Fibroblast of upper back skin (primary cell): ENCODE measurements around the gene CNTN5.
"Not testable (repeated sequence)": the region's sequence is repeated elsewhere in the genome, so short reads cannot be mapped to it uniquely, and the experiment has no call there.

Experiments
- DNase-seq: peaks from one replicate; pipeline ENCODE4 v3.0.0-alpha.2; 2013

The CNTN5 gene

DNA sequence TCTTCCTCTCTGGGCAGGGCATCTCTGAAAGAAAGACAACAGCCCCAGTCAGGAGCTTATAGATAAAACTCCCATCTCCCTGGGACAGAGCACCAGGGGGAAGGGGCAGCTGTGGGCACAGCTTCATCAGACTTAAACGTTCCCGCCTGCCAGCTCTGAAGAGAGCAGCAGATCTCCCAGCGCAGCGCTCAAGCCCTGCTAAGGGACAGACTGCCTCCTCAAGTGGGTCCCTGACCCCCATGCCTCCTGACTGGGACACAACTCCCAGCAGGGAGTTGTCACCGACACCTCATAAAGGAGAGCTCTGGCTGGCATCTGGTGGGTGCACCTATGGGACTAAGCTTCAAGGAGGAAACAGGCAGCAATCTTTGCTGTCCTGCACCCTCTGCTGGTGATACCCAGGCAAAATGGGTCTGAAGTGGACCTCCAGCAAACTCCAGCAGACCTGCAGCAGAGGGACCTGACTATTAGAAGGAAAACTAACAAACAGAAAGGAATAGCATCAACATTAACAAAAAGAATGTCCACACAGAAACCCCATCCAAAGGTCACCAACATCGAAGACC lies 1236.6 kb downstream of the CNTN5 start:
- DNase-seq, result not testable (repeated sequence)

DNA sequence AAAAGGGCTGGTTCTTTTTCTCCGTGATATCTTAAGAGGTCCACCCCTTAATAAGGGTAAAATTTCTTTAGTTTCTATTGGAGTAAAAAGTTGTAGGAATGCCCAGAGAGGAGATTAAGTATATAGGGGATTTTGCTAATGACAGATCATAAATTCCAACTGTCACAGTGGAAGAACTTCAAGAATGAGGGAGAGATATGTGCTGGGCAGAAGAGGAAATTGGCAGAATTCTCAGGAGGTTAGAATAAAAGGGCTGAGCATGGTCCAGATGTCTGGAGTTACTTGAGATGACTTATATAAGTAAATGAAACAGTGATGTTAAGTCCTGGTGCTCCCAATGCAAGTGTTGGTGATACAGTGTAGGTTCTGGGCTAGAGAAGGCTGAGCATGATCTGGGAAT lies 1248.8 kb downstream of the CNTN5 start:
- DNase-seq, result no peak

DNA sequence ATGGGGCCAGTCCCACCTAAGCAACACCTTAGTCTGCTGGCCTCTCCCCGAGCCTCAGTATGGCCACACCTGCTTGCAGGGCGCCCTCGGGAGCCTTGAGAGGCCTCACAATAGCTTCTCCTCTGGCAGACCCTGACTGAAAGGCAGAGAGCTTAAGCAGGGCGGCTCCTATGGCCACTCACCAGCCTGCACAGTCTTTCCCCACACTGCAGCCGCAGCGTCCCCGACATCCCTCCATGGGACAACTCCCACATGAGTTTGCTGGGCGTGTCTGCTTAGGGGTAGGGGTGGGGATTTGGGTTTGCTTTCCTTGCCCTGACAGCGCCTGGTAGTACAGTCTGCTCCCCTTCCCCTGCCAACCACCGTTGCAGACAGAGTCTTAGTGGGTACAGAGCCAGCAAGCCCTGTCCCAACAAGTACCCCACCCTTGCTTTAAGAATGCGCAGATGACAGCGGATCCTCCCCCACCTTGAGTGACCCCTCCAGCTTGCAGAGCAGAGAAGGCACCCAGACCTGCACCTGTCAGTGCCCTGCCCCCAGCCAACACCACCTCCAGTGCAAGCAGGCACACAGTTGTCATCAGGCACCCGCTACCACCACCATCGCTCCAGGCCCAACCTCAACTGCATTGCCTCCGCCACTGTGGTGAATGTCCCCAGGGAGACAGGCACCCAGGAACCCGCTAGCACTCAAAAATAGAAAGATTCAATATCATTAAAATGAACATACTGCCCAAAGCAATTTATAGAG lies 1252.5 kb downstream of the CNTN5 start:
- no peak for DNase-seq

DNA sequence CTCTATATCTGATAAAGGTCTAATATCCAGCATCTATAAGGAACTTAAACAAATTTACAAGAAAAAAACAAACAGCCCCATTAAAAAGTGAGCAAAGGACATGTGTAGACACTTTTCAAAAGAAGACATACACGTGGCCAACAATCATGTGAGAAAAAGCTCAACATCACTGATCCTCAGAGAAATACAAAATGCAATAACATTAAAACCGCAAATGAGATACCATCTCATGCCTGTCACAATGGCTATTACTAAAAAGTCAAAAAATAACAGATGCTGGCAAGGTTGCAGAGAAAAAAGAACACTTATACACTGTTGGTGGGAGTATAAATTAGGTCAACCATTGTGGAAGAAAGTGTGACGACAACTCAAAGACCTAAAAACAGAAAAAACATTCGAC lies 1253.7 kb downstream of the CNTN5 start:
- not testable (repeated sequence) for DNase-seq

DNA sequence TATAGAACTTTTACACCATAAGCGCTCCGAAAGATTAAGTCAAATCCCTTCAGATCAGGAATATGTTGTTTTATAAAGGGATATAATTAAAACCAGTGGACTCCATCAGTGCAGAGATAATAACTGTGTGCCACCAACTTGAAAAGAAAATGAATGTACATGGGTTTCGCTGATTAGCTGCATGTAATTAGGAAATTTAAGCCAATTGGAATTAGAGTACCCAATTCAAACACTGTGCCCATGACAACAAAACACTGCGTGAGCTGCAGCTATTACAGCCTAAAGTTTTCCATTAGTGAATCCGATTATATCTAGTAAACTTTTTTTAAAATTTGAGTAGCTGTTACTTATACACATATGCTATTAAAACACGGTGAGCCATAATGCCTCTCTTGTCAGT lies 1274.0 kb downstream of the CNTN5 start:
- DNase-seq, result no peak

DNA sequence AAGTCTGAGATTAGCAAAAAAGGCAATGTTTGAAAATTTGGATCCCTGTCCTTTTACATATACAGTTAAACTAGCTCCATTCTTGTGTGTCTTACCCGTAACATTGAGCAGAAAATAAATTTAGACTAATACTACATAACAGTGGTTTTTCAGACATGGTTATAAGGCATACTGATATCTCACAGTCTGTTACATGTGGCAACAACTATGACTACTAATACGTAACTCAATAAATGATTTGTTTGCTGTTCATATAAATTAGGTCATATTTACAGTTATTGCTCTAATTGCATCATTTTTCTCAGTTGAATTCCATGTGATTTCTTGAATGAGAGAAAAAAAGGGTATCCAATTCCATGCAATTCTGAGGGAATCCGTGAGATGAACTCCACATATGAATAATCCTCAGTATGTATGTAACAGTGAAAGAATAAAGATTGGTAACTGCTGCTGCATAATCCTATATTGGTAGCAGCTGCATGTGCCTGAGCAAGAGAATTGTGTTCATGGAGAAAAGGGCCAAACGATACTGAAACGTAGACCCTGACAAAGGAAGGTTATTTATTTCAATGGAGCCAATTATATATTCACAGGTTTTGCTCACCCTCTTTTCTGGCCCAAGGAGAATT lies 1275.4 kb downstream of the CNTN5 start:
- DNase-seq, result no peak

DNA sequence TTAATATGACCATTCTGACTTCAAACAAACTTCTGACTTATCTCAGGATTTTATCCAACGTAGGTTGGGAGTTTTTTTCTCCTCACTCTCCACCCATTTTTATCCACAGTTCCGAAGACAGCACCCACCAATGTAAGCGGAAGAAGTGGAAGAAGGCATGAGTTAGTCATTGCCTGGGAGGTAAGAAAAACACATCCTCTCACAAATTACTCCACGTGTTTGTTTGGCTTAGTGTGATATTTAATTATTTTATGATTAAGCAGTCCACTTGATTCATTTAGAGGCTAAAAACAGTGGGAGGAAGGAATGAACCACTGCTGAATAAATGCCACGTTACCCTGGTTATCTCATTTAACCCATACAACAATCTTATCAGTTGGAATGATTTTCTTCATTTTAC lies 1276.8 kb downstream of the CNTN5 start:
- no peak for DNase-seq

DNA sequence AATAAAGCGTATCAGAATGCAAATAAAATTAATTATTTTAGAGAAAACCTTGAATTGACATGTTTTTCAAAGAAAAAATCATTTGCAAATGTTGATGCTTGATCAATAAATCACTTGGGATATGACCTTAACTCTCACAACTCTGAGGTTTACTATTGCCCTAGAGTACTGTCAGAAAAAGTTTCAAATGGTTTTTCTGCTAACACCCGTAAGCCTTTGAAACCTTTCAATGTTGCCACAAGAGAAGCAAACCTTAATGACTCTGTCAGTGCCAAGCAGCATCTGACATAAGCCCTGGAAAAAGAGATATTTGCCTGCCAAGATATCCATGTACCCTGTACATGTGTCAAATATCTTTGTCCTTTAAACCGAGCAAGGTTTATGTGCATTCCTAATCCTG lies 1282.1 kb downstream of the CNTN5 start:
- DNase-seq, result no peak

DNA sequence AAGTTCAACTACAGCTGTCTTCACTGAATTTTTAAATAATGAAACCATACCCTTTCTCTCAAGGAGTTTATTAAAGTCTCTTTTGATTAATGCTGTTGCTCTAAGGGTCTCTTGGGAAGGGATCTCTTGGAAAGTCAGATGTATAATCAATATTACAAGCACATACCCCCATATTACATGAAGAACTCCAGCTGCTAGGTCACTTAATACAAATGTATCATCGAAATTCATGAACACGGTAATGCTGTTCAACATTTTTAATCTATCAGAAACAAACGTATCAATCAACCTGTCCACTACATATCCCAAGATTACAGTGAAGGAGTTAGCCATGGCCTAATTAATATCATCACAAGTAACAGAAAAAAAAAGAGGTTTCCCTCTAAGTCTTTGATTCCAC lies 1283.1 kb downstream of the CNTN5 start:
- no peak for DNase-seq

DNA sequence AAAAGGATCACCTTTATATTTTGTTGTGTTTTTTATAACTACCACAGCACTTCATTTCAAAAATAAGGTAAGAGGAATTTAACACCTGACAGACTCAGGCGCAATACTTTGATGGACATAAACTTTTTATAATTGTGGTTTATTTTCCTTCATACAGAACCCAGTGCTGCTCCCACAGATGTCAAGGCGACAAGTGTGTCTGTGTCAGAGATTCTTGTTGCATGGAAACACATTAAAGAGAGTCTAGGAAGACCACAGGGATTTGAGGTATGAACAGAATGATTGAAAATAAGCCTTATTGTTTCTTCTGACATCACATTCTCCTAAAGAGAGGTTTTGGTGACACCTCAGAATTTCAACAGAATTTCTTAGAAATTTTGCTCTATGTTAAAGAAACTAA lies 1287.5 kb downstream of the CNTN5 start:
- DNase-seq, result no peak

DNA sequence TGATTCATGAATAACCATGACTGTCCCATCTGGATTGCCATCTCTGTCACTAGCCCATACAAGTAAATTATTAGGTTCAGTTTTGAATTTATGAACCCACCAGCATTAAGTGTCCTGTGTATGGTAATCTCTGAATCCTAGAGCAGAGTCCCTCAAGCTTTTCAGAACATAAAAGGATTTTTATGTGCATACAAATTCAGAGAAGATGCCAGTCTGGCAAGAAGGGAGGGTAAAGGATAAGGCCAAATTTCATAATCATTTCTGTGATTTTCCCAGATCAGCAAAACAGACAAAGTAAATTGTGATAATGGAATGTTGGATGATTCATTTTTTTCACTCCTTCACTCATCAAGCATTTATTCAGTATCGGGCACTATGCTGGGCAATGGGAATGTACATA lies 1295.2 kb downstream of the CNTN5 start:
- no peak for DNase-seq

DNA sequence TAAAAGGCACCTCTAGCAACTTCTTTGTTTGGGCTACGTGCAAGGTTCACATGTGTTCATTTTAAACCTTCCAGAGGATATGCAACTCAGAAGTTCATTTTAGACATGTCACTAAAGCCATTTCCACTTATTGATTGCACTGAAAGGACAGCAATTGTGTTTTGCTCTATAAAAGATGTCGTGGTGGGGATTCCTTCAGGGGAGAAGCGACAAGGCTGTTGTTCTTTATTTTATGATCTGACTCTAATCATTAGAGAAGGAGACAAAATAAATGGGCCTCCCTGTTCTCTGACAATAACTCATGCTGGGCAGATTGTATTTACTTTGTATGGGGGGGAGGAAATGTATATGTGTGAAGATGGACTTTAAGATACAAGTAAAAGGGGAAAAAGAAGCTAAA lies 1296.2 kb downstream of the CNTN5 start:
- DNase-seq, result no peak

DNA sequence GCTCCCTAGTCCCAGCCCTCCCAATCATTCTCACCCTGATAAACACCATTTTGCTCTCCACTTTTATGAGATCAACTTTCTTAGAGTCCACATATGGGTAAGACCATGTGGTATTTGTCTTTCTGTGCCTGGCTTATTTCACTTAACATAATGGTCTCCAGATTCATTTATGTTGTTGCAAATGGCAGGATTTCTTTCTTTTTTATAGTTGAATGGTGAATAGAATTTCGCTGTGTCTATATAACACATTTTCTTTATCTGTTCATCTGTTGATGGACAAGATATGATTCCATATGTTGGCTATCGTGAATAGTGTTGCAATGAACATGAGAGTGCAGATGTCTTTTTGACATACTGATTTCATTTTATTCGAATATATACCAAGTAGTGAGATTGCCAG lies 1298.9 kb downstream of the CNTN5 start:
- no peak for DNase-seq

DNA sequence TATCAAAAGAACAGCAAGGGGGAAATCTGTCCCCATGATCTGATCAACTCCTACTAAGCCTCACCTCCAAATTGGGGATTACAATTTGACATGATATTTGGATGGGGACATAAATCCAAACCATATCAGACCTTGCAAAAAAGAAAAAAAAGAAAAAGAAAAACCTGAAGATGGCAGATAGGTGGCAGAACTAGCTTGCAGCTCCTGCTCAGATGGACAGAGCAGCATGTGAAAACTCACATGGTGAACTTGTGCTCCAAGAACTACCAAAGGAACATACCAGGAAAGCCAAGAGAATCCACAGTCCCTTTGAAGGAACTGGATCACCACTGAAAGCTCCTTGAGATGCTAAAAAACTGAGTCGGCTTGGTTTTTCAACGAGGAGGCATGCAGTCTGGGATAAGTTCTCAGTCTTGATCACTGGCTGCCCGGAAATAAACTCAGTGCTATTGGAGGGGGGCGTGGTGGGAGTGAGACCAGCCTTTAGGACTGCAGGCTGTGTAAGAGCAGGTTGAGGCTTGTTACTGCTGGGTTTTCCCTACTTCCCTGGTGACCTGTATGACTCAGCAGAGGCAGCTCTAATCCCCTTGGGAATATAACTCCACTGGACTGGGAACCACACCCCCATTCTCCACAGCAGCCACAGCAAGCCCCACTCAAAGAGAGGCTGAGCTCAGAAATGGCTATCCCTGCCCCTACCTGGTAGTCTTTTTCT lies 1308.0 kb downstream of the CNTN5 start:
- no peak for DNase-seq

DNA sequence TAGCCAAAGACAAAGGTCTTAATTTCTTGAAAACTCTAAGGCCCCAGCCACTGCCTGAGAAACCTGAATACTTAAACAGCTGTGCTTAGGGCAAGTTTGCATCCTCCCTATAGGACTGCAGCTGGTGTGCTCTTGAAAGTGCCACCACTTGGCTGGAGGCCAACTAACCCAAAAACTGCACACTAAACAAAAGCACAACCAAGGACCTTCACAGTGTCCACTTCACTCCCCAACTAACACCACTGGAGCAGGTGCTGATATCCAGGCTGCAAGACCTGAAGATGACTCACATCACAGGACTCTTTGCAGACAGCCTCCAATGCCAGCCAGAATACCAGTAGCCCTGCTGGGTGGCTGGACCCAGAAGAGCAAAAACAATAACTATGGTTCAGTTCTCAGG lies 1308.6 kb downstream of the CNTN5 start:
- no peak for DNase-seq

DNA sequence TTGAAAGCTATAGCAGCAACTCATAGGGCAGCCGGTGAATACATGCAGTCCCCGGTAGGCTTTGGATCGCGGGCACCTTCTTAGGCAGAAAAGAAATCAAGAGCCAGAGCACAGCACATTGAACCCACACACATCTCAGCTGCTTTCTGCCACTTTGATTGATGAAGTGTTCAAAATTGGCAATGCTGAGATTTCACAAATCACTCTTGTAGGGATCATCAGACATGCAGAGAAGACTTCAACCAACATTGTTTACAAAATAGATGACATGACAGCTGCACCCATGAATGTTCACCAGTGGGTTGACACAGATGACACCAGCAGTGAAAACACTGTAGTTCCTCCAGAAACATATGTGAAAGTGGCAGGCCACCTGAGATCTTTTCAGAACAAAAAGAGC lies 1316.1 kb downstream of the CNTN5 start:
- DNase-seq, result no peak

DNA sequence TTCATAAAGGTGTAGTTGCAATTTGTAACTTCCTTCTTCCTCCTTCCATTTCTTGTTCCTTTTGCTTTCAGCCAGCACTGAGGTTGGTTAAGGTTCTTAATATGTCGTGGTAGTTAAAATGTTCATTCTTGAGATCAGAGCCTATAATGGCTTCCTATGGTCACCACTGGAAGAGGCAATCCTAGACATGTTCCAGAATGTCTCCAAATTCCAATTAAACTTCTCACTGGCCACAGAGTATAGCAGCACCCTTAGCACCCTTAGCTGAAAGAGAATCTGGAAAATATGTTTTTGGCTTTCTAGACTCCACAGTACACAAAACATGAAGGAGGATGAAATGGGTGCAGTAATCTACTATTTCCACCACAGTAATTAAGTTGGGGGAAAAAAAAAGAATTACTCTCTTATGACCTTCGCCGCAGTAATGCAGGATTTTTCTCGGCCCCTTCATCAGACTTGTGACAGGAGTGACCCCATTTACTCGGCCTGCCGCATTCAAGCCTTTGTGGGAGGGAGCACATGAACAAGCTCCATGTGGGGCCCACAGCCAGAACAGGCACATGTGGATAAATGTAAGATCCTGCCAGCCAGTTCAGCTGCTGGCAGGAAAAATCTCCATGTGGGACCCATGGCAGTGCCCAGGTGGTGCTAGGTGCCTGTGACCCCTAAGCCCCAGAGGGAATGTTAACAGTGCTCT lies 1317.5 kb downstream of the CNTN5 start:
- DNase-seq, result no peak

DNA sequence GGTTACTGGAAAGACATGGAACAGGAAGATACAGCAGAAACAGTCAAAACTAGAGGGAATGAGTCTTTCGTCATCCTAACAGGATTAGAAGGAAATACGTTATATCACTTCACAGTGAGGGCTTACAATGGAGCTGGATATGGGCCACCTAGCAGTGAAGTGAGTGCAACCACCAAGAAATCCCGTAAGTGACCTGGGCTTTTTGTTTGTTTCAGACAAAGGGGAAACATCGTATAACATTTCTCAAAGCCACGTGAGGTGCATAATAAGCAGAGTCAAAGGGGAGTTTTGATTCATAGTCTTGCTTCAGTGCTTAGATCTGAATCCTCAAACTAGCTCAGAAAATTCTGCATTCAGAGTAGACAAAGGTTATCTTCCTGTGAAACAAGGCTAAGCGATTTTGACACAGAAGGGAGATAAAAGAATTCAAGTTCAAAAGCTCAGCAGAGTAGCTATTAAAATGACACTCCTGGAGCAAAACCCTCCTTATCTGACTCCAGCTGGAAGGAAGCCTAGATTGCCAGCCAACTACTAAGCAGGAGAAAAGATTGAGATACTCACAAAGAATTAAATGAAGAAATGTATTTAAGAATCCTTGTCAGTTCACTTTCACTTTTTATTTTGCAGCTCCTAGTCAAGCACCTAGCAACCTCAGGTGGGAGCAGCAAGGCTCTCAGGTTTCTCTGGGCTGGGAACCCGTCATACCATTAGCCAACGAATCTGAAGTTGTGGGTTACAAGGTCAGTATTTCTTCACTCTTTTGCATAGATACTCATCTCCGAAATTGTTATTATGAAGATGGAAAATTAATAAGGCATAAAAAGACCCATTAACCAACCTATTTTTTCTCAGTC lies 1319.9 kb downstream of the CNTN5 start:
- no peak for DNase-seq

DNA sequence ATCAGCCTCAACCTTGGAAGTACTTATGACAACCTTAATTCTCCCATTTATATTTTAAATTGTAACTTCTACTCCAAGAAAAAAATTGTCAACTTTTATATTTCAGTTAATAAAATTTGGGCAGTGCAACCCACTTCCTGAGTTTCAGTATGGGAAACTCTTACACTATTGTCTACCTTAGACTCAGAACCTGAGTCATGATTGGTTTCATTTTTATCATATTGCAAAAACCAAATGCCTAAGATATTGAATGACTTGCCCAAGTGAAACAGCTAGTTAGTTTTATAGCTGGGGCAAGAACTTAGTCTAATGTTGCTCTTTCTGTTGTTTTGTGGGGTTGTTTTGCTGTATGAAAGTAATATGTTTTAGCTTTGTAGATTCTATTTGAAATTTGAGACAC lies 1332.3 kb downstream of the CNTN5 start:
- no peak for DNase-seq

DNA sequence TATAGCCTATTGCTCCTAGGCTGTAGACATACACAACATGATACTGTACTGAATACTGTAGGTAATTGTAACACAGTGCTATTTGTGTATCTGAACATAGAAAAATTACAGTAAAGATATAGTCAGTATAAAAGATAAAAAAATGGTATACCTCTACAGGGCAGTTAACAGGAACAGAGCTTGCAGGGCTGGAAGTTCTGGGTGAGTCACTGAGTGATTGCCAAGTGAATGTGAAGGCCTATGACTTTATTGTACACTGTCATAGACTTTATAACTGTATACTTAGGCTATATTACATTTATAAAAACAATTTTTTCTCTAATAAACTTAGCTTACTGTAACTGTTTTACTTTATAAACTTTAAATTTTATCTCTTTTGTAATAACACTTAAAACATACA lies 1334.0 kb downstream of the CNTN5 start:
- no peak for DNase-seq

DNA sequence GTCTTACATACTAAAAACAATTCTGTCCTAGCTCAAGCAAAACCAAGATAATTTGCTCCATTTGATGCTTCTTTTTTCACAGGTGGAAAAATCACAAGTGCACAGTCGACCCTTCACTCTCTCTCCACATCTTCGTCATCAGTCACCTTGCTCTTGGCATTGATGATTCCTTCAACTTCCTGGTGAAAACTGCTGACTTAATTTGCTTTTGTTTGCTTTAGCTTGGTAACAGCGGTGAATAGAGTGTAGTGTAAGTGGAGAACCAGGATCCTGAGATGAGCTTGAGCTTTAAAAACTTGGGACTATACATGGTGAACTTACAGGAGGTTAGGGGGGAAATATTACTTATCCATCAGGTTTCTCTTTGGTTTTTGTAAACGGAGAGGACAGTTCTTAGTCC lies 1335.3 kb downstream of the CNTN5 start:
- DNase-seq, result no peak

DNA sequence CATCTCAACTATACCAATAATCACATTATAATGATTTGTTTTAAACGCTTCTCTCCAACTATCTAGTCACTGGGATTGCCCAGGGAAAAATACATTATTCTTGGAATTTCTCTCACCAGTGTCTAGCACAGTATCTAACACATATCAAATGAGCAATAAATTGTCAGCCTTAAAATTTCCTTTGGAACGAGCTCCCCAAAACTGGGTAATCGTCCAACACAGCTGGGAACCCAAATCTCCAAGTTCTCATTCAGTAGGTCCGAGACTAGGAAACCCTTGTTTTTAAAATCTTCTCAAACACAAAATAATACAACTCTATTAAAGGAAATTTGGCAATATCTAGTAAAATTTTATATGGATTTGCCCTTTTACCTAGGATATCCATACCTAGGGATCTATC lies 1338.5 kb downstream of the CNTN5 start:
- DNase-seq, result no peak
